HFFc6 (cell line): ENCODE results near the gene TAOK1. TPM values are rescaled to one million over a fixed set of nuclear protein-coding genes. Genes with fewer than 3 reads are reported as not detected.

Experiments used
- DNase-seq: peaks from one replicate; pipeline ENCODE4 v3.0.0-alpha.2; 2018
- H3K27ac Mint-ChIP-seq: 2 replicates; pipeline ENCODE4 v1.8.0; 2020; ENCODE audit warnings: mild to moderate bottlenecking, mixed read lengths
- H3K27me3 Mint-ChIP-seq: 2 replicates; pipeline ENCODE4 v1.8.0; 2021; ENCODE audit warnings: mild to moderate bottlenecking, moderate library complexity, mixed read lengths; ENCODE audit not compliant: insufficient read depth
- H3K36me3 Mint-ChIP-seq: 2 replicates; pipeline ENCODE4 v1.8.0; 2021; ENCODE audit warnings: low read depth, mixed read lengths
- H3K4me1 Mint-ChIP-seq: 2 replicates; pipeline ENCODE4 v1.8.0; 2020; ENCODE audit warnings: low read depth, mixed read lengths
- H3K4me3 Mint-ChIP-seq: 2 replicates; pipeline ENCODE4 v1.8.0; 2020; ENCODE audit warnings: mild to moderate bottlenecking, moderate library complexity, mixed read lengths
- H3K9me3 Mint-ChIP-seq: 2 replicates; pipeline ENCODE4 v1.8.0; 2020; ENCODE audit warnings: mild to moderate bottlenecking, mixed read lengths
- CTCF ChIP-seq: fragments of 200-600 bp; sonication (generic); IDR thresholded peaks from 2 replicates; pipeline ENCODE4 v1.5.0; 2021; ENCODE audit warnings: antibody characterized with exemption, mild to moderate bottlenecking
- total RNA-seq, 6 experiments: library from RNA; stranded (reverse); fragmentation: NEBNext Ultra II Directional; extraction: Animal tissue kit (Norgen Biotek cat#: 25700); gene quantifications; 2 replicates in 1 of 6; 3 replicates in 5 of 6; pipeline ENCODE4 v1.2.3, GENCODE V29; 2021

The TAOK1 gene
- total RNA-seq, 6 experiments from 2014 or later: 72.0 to 82.6 (median 75.1) TPM

GRCh38 chr17:29400818-29401217 is 10.7 kb downstream of the TAOK1 start:
- H3K4me3 Mint-ChIP-seq: no peak overlapping the region
- no peaks in the 10 kb centered on the region for H3K27me3 Mint-ChIP-seq
- DNase-seq: no peak
- H3K9me3 Mint-ChIP-seq: no peaks in the 10 kb centered on the region
- TF ChIP-seq CTCF: no peak
- H3K36me3 Mint-ChIP-seq: peaks cover 23% of the 10 kb centered on the region
- no peak overlapping the region for H3K27ac Mint-ChIP-seq
- peaks cover 17% of the 10 kb centered on the region for H3K4me1 Mint-ChIP-seq

DNA sequence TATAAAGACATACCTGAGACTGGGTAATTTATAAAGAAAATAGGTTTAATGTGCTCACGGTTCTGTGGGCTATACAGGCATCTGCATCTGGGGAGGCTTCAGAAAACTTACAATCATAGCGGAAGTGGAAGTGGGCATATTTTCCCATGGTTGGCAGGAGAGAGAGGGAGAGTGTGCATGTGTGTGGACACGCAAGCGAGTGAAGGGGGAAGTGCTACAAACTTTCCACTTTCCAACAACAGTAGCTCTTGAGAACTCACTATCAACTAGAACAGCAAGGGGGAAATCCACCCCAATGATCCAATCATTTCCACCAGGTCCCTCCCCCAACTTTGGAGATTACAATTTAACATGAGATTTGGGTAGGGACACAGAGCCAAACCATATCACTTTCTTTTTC is 11.1 kb downstream of the TAOK1 start:
- Mint-ChIP-seq H3K4me3 (no peak overlapping the region), H3K27ac (no peak overlapping the region), H3K4me1 (peaks cover 22% of the 10 kb centered on the region), H3K9me3 (no peaks in the 10 kb centered on the region), H3K27me3 (no peaks in the 10 kb centered on the region), H3K36me3 (peaks cover 25% of the 10 kb centered on the region)
- no peak for DNase-seq
- no peak for TF ChIP-seq CTCF

DNA sequence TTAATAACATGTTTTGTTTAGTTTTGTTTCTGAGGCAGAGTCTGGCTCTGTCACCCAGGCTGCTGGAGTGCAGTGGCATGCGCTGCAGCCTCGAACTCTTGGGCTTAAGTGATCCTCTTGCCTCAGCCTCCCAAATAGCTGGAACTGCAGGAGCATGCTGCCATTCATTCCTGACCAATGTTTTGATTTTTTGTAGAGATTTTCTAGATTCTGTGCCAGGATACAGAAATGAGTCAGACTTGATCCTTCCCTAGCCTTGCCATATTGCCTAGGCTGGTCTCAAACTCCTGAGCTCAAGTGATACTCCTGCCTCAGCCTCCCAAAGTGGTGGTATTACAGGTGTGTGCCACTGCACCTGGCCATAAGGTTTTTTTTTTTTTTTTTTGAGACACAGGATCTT is 17.7 kb downstream of the TAOK1 start:
- TF ChIP-seq CTCF: no peak
- Mint-ChIP-seq H3K27ac (no peak overlapping the region; the same call in 1 of the 2 replicates), H3K9me3 (no peaks in the 10 kb centered on the region), H3K36me3 (peaks cover 37% of the 10 kb centered on the region), H3K4me3 (no peak overlapping the region), H3K27me3 (no peaks in the 10 kb centered on the region; the same call in 1 of the 2 replicates), H3K4me1 (peaks cover 51% of the 10 kb centered on the region)
- no peak for DNase-seq

DNA sequence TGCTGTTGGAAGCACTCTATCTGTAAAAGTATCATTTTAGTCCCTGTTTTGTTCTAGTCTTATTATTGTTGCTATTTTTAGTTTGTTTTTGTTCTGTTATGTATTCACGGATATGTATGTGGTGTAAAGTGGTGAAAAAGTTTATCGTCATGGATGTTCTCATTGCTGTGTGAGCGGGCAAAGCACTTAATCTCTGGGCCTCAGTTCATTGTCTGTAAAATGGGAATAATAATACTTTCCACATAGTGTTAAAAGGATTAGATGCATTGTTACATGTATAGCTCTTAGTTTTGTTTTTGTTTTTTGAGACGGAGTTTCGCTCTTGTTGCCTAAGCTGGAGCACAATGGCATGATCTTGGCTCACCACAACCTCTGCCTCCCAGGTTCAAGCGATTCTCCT is 19.8 kb downstream of the TAOK1 start:
- Mint-ChIP-seq H3K27me3 (no peaks in the 10 kb centered on the region; the same call in 1 of the 2 replicates), H3K27ac (peak overlapping the region; percentile 12; the same call in 1 of the 2 replicates), H3K9me3 (no peaks in the 10 kb centered on the region), H3K36me3 (peaks cover 29% of the 10 kb centered on the region), H3K4me1 (peaks cover 56% of the 10 kb centered on the region), H3K4me3 (no peak overlapping the region)
- TF ChIP-seq CTCF: no peak
- no peak for DNase-seq

- Mint-ChIP-seq H3K36me3 (peaks cover 20% of the 10 kb centered on the region; the same call in 1 of the 2 replicates), H3K4me1 (peaks cover 45% of the 10 kb centered on the region), H3K9me3 (no peaks in the 10 kb centered on the region), H3K4me3 (peak overlapping the region; percentile 54), H3K27ac (peak overlapping the region; percentile 61), H3K27me3 (no peaks in the 10 kb centered on the region)
- peak; percentile 91 for DNase-seq
- TF ChIP-seq CTCF: no peak
Measured at GRCh38 chr17:29412780-29413565, 22.8 kb downstream of the TAOK1 start.
